GM21367 (cell line): ENCODE measurements around the gene FXYD5.
"Not testable (repeated sequence)": the region's sequence is repeated elsewhere in the genome, so short reads cannot be mapped to it uniquely, and the experiment has no call there.

Experiments used
- ATAC-seq: cut with Tn5 transposase; IDR thresholded peaks from one replicate; pipeline ENCODE4 v1.9.1; 2021; ENCODE audit not compliant: unreplicated experiment

Gene FXYD5

DNA sequence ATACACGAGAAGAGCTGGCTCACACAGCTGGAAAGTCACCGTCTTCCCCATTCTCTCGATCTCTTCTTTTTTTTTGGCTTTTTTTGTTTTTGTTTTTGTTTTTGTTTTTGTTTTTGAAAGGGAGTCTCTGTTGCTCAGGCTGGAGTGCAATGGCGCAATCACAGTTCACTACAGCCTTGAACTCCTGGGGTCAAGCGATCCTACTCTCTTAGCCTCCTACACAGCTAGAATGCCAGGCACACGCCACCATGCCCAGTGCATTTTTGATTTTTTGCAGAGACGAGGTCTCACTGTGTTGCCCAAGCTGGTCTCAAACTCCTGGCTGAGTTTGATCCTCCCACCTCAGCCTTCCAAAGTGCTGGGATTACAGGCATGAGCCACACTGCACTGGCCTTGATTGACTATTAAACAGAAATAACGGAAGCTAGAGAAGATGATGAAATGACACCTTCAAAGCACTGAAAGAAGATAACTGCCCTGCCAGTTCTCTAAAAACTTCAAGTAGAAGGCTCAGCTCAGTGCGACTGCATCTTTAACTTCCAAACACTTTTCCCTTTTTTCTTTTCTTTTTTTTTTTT is 34.9 kb upstream of the FXYD5 start:
- ATAC-seq, result no peak

DNA sequence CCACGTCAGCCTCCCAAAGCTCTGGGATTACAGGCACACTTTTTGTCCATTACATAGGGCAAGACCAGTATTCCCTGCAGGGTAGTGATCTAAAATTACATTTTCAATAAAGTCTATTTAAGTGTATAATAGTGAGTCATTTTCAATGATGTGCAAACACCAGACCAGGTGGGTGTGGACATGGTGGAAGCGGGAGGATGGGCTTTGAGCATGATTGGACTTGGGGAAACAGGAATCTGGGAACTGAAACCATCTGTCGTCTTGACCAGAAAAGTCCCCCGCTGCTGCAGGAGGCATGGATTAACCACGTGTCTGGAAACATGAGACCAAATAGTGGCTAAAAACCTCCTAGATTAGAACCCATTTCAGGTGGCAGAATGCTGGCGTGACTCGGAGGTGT is 34.0 kb upstream of the FXYD5 start:
- no peak for ATAC-seq

DNA sequence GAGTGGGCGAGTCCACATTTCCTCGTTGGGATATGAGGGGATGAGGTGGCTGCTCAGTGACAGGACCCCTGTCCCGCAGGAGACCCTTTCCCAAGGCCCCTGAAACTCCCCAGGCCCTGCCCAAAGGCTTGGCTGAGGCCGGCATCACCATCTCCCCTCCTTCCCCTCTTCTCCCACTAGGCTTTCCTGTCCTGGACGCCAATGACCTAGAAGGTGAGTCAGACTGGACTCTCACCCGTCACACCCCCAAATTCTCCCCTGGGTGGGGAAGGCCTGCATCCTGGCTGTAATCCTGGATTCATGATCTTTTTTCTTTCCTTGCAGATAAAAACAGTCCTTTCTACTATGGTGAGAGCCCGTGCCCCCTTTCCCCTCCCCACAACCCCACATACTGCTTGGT is 33.6 kb upstream of the FXYD5 start:
- no peak for ATAC-seq

DNA sequence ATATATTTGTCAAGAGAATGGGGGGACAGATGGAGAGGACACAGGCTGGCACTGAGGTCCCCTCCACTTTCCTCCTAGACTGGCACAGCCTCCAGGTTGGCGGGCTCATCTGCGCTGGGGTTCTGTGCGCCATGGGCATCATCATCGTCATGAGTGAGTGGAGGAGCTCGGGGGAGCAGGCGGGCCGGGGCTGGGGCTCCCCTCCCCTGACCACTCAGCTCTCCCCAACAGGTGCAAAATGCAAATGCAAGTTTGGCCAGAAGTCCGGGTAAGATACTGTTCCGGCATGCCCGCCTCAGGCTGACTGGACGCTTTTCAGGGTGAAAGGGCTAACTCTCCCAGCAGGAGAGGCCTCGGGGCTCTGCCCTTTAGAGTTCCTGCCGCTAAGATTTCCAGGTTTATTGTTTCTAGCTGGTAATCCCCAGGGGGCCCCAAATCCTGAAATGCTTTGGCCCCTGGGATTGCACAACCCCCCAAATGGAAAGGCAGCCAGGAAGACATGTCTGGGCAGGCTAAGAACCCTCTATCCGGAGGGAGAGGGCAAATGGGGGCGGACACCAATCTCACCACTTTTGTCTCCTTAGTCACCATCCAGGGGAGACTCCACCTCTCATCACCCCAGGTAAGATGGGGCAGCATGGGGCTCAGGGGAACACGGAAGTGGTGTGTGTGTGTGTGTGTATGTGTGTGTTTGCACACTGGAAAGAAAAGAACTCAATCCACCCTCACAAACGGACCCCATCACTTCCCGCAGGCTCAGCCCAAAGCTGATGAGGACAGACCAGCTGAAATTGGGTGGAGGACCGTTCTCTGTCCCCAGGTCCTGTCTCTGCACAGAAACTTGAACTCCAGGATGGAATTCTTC is 31.6 kb upstream of the FXYD5 start:
- no peak for ATAC-seq

DNA sequence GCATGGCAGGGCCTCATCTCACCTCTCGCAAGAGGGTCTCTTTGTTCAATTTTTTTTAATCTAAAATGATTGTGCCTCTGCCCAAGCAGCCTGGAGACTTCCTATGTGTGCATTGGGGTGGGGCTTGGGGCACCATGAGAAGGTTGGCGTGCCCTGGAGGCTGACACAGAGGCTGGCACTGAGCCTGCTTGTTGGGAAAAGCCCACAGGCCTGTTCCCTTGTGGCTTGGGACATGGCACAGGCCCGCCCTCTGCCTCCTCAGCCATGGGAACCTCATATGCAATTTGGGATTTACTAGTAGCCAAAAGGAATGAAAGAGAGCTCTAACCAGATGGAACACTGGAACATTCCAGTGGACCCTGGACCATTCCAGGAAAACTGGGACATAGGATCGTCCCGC is 31.0 kb upstream of the FXYD5 start:
- no peak for ATAC-seq

DNA sequence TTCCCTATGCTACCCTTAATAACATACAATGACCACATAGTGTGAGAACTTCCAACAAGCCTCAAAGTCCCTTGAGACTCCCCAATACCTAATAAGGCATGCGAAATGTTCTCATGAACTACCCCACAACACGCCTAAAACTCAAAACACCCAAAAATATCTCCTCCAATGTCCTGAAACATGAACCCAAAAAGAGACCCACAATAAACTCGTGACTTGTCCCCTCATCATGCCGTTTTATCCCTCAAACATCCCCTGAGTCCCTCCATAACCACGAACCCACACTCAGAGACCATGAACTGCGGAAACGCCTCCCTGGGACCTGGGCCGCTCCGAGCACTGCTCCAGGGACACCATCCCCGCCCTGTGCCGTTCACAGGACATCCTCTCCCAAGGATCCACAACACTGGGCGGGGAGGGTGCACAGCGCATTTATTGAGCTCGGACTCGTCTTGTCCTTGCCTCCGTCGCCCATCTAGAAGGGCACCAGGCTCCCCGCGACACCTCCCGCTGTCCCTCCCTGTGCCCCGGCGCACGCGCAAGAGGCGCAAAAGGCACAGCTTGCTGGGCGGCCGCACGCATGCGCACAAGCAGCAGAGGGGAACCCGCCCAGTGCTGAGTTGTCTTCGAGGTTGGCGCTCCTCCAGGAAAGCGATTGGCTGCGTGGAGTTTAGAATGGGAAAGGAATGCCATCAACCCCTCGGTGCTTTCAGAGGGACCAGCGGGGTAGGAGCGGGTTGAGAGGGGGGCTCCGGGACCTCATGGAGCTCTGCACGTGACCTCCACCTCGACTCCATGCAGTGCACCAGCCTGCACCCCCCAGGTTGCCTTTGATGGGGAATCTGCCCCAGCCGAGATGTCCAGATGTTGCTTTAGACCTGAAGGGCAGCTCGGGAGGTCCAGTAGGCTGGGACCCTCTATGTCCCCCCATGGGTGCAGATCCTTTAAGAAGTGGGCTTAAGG is 30.2 kb upstream of the FXYD5 start:
- no peak for ATAC-seq

DNA sequence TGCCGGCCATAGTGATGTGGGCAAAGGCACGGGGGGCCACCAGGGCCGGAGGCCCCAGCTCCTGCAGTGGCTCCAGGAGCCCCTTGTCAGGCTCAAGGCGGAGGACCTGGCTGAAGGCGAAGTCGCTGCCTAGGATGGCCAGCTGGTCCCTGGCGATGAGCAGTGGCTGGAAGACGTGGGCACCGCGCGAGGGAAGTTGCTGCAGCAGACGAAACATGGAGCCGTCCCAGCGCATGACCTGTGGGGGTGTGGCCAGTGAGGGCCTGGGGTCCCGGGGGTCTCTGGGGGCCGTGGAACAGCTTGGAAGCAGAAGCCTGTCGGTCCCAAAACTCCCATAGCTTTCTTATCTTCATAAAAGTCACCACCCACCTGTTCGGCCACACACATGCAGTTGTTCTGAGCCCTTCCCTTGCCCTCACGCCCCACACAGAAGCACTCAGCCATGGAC is 29.2 kb upstream of the FXYD5 start:
- ATAC-seq, result no peak

DNA sequence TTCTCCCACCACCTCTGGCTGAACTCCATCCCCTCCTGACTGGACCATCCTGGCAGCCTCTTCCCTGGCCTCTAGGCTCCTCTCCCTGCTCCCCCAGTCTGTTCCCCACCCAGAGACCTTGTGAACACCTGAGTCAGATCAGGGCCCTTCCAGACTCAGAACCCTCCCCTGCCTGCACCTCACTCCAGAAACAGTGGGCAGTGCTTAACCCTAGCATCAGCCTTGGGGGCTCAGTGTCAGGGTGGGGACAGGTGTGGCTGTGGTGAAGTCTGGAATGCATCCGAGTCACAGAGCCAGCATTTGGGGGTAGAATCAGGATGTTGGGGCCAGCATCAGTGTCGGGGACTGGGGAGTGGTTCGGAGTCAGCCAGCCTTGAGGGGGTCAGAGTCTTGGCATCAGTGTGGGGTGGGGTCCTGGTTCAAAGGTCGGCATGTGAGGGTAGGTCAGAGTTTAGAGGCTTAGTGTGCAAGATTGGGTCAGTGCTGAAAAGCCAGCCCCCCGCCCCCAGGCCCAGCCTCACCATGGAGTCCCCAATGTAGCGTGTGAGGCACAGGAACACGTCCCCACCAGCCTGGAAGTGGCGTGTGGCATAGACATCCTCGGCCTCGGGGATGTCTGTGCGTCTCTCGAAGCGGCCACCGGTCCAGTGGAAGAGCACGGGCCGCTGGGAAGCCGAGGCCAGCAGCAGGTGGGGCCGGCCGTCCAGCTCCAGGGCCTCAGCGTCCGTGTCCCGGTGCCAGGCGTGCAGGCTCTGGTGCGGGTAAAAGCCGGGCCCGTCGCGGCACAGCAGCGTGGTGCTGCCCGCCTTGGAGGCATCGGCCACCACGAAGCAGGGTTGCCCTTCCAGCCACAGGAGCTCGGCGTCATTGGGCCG is 28.5 kb upstream of the FXYD5 start:
- ATAC-seq, result no peak

DNA sequence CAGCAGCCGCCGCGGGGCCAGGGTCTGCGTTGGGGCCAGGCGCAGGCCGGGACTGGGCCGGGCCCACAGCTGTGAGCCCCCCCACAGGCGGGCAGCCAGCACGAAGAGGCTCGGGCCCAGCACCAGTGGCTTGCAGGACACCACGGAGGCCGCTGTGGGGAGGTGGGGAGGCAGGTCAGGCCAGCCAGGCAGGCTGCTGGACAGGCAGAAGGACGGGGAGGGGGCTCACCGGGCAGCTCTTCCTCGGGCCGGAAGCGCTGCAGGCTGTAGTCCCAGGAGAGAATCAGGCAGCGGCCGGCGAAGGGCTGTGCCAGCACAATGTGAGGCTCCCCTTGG is 27.9 kb upstream of the FXYD5 start:
- ATAC-seq, result no peak

DNA sequence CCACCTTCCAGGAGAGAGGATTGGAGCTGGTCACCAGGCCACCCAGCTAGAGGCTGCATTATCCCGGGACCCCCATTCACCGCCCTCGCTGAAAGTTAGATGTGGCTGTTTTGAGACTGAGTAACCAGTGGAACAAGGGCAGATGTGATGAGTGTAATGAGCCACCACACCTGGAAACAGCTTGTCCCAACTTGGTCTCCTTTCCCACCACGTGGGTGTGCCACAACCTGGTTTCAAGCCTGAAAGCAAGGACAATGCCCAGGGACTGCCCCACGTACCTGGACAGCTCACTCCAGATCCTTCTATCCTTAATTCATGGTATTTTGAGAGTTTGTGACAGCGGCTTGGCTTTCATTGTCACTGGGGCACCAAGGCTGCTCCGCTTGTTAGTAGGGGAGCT is 26.7 kb upstream of the FXYD5 start:
- no peak for ATAC-seq

DNA sequence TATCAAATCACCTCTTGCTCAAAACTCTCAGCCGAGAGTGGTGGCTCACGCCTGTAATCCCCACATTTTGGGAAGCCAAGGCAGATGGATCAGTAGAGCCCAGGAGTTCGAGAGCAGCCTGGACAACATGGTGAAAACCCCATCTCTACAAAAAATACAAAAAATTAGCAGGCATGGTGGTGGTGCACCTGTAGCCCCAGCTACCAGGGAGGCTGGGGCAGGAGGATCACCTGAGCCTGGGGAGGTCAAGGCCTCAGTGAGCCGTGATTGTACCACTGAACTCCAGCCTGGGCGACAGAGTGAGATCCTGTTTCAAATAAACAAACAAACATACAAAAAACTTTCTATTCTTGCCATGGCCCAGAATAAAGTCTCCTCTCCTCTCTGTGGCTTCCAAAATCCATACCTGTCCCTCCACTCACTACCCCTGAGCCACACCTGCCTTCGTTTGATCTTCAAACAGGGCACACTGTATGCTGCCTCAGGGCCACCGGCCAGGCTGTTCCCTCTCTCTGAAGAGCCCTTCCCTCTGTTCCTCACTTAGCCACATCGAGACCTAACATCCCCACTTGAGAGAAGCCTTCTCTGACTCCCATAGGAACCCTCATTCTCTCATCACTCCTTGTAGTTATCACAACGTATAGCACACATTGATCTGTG is 26.0 kb upstream of the FXYD5 start:
- ATAC-seq, result no peak

DNA sequence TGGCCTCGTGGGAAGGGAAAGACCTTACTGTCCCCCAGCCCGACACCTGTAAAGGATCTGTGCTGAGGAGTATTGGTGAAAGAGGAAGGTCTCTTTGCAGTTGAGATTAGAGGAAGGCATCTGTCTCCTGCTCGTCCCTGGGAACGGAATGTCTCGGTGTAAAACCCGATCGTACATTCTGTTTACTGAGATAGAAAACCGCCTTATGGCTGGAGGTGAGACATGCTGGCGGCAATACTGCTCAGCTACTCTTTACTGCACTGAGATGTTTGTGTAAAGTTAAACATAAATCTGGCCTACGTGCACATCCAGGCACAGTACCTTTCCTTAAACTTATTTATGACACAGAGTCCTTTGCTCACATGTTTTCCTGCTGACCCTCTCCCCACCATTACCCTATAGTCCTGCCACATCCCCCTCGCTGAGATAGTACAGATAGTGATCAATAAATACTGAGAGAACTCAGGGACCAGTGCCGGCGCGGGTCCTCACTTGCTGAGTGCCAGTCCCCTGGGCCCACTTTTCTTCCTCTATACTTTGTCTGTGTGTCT is 24.7 kb upstream of the FXYD5 start:
- ATAC-seq, result not testable (repeated sequence)

DNA sequence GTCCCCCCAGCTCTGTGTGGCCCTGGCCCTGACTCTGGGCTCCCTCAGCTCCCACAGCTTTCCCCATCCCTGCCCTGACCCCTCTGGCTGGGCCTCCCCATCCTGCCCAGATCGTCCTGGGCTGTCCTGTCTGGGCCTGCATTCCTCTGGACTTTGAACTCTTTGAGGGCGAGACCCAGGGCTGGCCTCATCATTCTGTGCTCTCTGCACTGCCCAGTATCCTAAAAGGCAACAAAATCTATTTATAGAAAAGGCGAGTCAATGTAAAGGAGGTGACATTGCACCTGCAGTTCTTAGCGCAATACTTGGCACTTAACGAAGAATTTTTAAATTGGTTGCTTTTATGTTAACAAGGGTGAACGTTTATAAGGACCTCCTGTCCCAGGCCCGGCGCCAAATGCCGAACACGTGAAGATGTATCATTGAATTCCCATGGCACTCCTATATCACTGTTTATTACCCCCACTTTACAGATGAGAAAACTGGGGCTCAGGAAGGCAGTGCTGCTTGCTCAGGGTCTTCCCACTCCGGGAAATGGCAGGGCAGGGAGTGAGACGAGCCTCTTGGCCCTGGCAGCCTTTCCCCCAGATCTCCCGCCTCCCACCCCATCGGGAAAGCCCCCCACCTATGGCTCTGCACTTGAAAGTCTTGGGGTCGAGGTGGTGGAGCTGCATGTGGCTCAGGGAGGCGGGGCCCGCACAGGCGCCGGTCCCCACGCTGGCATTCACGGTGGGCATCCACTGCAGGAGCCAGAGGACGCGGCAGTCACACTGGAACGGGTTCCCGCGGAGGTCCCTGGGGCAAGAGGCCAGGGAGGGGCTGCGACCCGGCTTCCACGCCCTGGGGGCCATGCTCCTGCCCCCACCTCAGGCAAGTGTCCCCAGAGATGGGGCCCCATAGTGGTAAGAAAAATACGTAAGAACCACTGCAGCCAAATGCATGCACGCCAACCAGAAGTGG is 23.5 kb upstream of the FXYD5 start:
- no peak for ATAC-seq

DNA sequence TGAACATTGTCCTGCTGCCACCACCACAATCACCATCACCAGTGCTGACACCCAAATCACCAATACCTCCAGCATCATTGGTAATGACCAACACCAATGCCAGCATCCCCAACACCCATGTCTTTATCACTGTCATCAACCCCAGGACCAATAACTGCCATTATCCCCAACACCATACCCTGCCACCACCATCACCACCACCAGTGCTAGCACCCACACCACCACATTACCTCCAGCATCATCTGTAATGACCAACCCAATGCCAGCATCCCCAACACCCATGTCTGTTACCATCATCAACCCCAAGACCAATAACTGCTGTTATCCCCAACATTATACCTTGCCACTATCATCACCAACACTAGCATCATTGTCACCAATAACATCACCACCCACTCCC is 22.3 kb upstream of the FXYD5 start:
- ATAC-seq, result no peak

DNA sequence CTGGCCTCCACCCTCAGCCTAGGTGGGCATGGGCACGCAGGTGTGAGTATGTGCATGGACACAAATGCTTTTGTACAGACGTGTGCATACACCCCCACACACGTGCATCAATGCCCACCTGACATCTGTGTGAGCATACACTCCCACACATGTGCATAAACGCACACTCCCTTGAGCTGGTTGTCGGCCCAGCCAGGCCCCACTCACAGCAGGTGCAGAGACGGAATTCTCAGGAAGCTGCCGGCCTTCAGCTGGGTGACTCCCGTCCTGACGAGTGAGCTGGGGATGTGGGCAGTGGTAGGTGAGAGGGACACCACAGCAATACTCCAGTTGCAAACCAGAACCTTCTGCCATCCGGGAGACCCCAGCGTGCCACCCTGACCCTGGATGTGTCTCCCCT is 20.7 kb upstream of the FXYD5 start:
- ATAC-seq, result no peak

DNA sequence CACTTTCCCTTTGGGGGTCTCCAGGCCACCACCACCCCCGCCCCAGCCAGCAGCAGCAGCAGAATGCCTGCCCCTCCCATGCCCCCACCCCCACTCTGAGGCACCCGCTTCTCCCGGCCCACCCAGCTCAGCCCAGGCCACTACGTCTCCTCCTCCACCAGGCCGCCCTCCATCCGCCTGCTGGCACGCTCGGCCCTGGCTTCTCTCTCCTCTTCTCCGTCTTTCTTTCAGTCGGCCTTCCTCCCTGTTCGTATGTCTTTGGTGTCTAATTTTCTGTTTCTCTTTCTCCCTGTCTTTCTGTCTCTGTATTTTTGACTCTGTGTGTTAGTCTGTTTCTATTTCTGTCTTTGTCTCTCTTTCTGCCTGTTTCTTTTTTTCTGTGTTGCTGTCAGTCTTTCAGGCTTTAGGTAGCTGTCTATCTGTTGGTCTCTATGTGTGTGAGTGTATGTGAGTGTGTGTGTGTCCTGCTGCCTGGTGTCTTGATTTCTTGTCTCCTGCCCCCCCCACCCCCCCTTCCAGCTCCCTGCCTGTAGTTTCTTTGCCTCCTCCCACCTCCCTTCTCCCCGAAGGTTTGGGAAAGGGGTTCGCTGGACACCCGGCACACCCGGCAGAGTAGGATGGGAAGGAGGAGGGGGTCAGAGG is 19.8 kb upstream of the FXYD5 start, which contains the start of gene LGI4:
Gene LGI4, minus strand, starts transcription at position 459 of the 642 bp plus-strand sequence. Its CDS starts 379 bp downstream, at position 80.
- no peak for ATAC-seq

DNA sequence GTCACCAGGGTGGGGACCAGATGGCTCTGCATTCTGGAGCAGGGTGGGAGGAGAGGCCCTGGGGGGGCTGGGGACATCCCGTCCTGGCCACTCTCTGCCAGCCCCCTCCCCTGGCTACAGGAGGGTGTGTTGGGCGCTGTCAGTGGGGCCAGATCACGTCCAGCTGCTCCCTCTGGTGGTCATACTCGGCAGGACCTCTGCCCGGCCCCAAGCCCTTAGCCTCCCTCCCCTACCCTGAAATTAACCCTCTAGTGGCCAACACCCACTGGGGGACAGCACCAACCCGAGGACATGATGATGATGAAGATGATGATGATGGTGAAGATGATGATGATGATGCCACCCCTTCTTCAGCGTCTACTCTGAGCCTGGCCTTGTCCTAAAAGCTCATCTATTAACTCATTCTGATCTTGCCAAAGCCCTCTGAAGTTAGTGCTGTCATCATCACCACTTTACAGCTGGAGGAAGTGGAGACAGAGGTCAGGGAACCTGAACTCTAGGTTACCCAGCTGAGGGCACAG is 19.1 kb upstream of the FXYD5 start:
- ATAC-seq, result no peak

DNA sequence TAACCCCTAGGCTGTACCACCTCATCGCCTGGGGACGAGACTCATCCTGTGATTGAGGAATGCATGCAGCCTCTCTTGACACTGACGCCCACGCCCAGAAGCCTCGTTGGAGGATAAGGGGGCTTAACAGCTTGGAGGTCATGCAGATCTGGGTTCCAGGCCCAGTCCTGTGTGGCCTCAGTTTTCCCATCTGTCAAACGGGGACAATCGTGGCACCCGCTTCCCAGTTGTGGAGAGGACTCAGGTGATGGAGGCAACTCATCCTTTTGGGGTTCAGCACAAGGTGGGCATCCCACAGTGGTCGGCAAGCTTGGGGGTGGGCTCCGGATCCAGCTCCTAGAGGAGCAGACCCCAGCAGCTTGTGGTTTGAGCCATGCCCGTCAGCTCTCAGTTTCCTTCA is 18.3 kb upstream of the FXYD5 start:
- no peak for ATAC-seq
